Transverse colon (tissue), 4 donors: ENCODE results near the gene GADD45A.

Source experiments
- EP300 ChIP-seq: sonication (generic); formaldehyde crosslinking; IDR thresholded peaks from one replicate; pipeline ENCODE4 v1.6.1; 2017; ENCODE audit warnings: antibody characterized with exemption, low read depth
- POLR2A ChIP-seq: fragments of 450-650 bp; IDR thresholded peaks from one replicate; pipeline ENCODE4 v1.6.1; 2016; ENCODE audit warnings: antibody characterized with exemption, mild to moderate bottlenecking, moderate library complexity
- POLR2AphosphoS5 ChIP-seq, 3 donors: sonication (generic); formaldehyde crosslinking; IDR thresholded peaks; one replicate each; pipeline ENCODE4 v1.6.1; 2016; ENCODE audit warnings: antibody characterized with exemption in 3 of 3
- TF ChIP-seq, protein P1 (sequence below), 5 experiments: fragments of 200-600 bp in 3 of 5; fragments of 450-650 bp in 2 of 5; sonication (generic) in 3 of 5; IDR thresholded peaks; 1 replicate in 2 of 5; 2 replicates in 3 of 5; pipeline ENCODE4 v1.5.1; 2016 to 2017; ENCODE audit warnings: antibody characterized with exemption in 5 of 5, inconsistent platforms in 3 of 5, mild to moderate bottlenecking in 2 of 5, moderate library complexity in 1 of 5

- TF ChIP-seq, protein P1, sequence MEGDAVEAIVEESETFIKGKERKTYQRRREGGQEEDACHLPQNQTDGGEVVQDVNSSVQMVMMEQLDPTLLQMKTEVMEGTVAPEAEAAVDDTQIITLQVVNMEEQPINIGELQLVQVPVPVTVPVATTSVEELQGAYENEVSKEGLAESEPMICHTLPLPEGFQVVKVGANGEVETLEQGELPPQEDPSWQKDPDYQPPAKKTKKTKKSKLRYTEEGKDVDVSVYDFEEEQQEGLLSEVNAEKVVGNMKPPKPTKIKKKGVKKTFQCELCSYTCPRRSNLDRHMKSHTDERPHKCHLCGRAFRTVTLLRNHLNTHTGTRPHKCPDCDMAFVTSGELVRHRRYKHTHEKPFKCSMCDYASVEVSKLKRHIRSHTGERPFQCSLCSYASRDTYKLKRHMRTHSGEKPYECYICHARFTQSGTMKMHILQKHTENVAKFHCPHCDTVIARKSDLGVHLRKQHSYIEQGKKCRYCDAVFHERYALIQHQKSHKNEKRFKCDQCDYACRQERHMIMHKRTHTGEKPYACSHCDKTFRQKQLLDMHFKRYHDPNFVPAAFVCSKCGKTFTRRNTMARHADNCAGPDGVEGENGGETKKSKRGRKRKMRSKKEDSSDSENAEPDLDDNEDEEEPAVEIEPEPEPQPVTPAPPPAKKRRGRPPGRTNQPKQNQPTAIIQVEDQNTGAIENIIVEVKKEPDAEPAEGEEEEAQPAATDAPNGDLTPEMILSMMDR (IDR thresholded peaks at IDR 0.05): no peak
- TF ChIP-seq EP300 (no peak), POLR2AphosphoS5 (IDR thresholded peaks at IDR 0.05) (no peak), POLR2A (no peak)
Measured at GRCh38 chr1:67636146-67636545, 48.9 kb upstream of the GADD45A start.
